Fibroblast of lung (primary cell): ENCODE measurements around the gene ARMC9. TPM values are rescaled to one million over a fixed set of nuclear protein-coding genes. Genes with fewer than 3 reads are reported as not detected.
A peak's percentile ranks its signal among the peaks of the same experiment; 100 is the strongest.

Source experiments
- DNase-seq, 2 donors: peaks; one replicate each; pipeline versions ENCODE4 v3.0.0 to v3.0.0-alpha.2; 2010; ENCODE audit warnings: low read depth in 2 of 2
- H2AFZ ChIP-seq: 2 replicates; pipeline ENCODE4 v1.5.1; 2012; ENCODE audit warnings: low read length, control low read depth, inconsistent platforms
- H3K27ac ChIP-seq: 2 replicates; pipeline ENCODE4 v1.5.1; 2011; ENCODE audit warnings: low read length, control low read depth; ENCODE audit not compliant: insufficient read depth
- H3K27me3 ChIP-seq: 2 replicates; pipeline ENCODE4 v1.5.1; 2011; ENCODE audit warnings: mild to moderate bottlenecking, low read length; ENCODE audit not compliant: control insufficient read depth, insufficient read depth
- H3K36me3 ChIP-seq: 2 replicates; pipeline ENCODE4 v1.5.1; 2011; ENCODE audit warnings: low read length; ENCODE audit not compliant: control insufficient read depth, insufficient read depth
- H3K4me1 ChIP-seq: 2 replicates; pipeline ENCODE4 v1.5.1; 2011; ENCODE audit warnings: low read length; ENCODE audit not compliant: control insufficient read depth, insufficient read depth; ENCODE audit errors: extremely low read depth
- H3K4me2 ChIP-seq: 2 replicates; pipeline ENCODE4 v1.5.1; 2011; ENCODE audit warnings: low read length, control low read depth; ENCODE audit not compliant: insufficient read depth; ENCODE audit errors: extremely low read depth
- H3K4me3 ChIP-seq, 4 experiments: fragments of 200-600 bp in 1 of 4; sonication (generic) in 1 of 4; replicated peaks in 1 of 4; 2 replicates each; pipeline ENCODE4 v1.5.1; 2011 to 2016; ENCODE audit warnings: low read length in 4 of 4, low read depth in 3 of 4, mild to moderate bottlenecking in 3 of 4, control low read depth in 2 of 4, inconsistent platforms in 1 of 4, mixed read lengths in 1 of 4; ENCODE audit not compliant: insufficient read depth in 1 of 4; ENCODE audit errors: control extremely low read depth in 1 of 4
- H3K79me2 ChIP-seq: 2 replicates; pipeline ENCODE4 v1.5.1; 2012; ENCODE audit warnings: mild to moderate bottlenecking, low read length, inconsistent platforms; ENCODE audit not compliant: control insufficient read depth, insufficient read depth
- H3K9ac ChIP-seq: 2 replicates; pipeline ENCODE4 v1.5.1; 2011; ENCODE audit warnings: mild to moderate bottlenecking, low read length, control low read depth; ENCODE audit not compliant: insufficient read depth
- H3K9me3 ChIP-seq: 2 replicates; pipeline ENCODE4 v1.5.1; 2012; ENCODE audit warnings: low read depth, low read length; ENCODE audit not compliant: control insufficient read depth, insufficient read depth
- H4K20me1 ChIP-seq: 2 replicates; pipeline ENCODE4 v1.5.1; 2011; ENCODE audit warnings: low read length; ENCODE audit not compliant: control insufficient read depth, insufficient read depth; ENCODE audit errors: extremely low read depth
- EZH2 ChIP-seq: IDR thresholded peaks from 2 replicates; pipeline ENCODE4 v1.5.1; 2012; ENCODE audit warnings: low read length, control low read depth, mild to moderate bottlenecking; ENCODE audit errors: missing control alignments
- polyA plus RNA-seq, 2 donors: library from polyadenylated mRNA; depleted of rRNA in 1 of 2; stranded (reverse) in 1 of 2; unstranded in 1 of 2; fragments of >200 nt; gene quantifications; 2 replicates each; pipeline ENCODE4 v1.2.1, GENCODE V29; 2011 to 2012; ENCODE audit warnings: missing spikeins in 1 of 2
- total RNA-seq: library from RNA; depleted of rRNA; stranded (reverse); fragments of >200 nt; gene quantifications from 2 replicates; pipeline ENCODE4 v1.2.1, GENCODE V29; 2014
- TF ChIP-seq, protein P1 (sequence below), 2 donors: IDR thresholded peaks in 1 of 2; conservative IDR thresholded peaks in 1 of 2; 1 replicate in 1 of 2; 2 replicates in 1 of 2; pipeline ENCODE4 v1.5.1; 2011 to 2012; ENCODE audit warnings: low read length in 2 of 2, control low read depth in 1 of 2, inconsistent platforms in 1 of 2, low read depth in 1 of 2, mild to moderate bottlenecking in 1 of 2

Gene ARMC9
- total and polyA plus RNA-seq, 2 donors (not counting 1 experiment from before 2014, with no cell fraction given): 68.4 to 153 TPM

DNA sequence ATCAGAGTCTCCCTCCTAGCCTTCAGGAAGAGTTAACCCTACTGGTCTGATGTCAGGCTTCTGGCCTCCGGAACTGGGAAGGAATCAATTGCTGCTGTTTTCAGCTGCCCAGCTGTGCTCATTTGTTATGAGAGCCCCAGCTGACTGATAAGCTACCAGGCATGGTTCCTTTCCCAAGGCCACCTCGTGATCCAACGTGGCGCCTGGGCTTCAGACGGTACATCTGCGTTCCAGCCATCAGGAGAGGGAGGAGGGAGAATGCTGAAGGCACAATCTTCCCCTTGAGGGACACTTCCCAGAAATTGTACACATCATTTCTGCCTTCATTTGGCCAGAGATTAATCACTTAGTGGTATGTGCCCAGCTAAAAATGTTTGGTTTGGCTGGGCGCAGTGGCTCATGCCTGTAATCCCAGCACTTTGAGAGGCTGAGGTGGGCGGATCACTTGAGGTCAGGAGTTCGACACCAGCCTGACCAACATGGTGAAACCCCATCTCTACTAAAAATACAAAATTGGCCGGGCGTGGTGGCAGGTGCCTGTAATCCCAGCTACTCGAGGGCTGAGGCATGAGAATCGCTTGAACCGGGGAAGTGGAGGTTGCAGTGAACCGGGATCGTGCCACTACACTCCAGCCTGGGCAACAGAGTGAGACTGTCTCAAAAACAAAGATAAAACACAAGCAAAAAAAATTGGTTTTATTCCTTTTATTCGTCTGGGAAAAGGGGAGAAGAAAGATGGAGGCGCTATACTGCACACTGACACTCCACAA lies 10.5 kb upstream of the ARMC9 start:
- no peaks in the 10 kb centered on the region for H3K79me2 ChIP-seq
- peaks cover 21% of the 10 kb centered on the region for H3K4me1 ChIP-seq
- TF ChIP-seq EZH2: no peak
- TF ChIP-seq, protein P1, sequence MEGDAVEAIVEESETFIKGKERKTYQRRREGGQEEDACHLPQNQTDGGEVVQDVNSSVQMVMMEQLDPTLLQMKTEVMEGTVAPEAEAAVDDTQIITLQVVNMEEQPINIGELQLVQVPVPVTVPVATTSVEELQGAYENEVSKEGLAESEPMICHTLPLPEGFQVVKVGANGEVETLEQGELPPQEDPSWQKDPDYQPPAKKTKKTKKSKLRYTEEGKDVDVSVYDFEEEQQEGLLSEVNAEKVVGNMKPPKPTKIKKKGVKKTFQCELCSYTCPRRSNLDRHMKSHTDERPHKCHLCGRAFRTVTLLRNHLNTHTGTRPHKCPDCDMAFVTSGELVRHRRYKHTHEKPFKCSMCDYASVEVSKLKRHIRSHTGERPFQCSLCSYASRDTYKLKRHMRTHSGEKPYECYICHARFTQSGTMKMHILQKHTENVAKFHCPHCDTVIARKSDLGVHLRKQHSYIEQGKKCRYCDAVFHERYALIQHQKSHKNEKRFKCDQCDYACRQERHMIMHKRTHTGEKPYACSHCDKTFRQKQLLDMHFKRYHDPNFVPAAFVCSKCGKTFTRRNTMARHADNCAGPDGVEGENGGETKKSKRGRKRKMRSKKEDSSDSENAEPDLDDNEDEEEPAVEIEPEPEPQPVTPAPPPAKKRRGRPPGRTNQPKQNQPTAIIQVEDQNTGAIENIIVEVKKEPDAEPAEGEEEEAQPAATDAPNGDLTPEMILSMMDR (conservative IDR thresholded peaks at IDR 0.05 in 1 of 2, IDR thresholded peaks at IDR 0.05 in 1 of 2; ENCODE audit: low read depth in 1 of 2, low read length in 2 of 2): no peak
- H2AFZ ChIP-seq: peak overlapping the region; percentile 52
- H3K9ac ChIP-seq: no peak overlapping the region
- H3K36me3 ChIP-seq: no peaks in the 10 kb centered on the region
- peak; percentile 70 to 90 for DNase-seq
- H3K27ac ChIP-seq: peak overlapping the region; percentile 32
- H3K4me3 ChIP-seq: no peak overlapping the region
- H3K4me2 ChIP-seq: no peak overlapping the region
- H3K27me3 ChIP-seq: no peaks in the 10 kb centered on the region
- no peaks in the 10 kb centered on the region for H4K20me1 ChIP-seq
- H3K9me3 ChIP-seq: no peaks in the 10 kb centered on the region

DNA sequence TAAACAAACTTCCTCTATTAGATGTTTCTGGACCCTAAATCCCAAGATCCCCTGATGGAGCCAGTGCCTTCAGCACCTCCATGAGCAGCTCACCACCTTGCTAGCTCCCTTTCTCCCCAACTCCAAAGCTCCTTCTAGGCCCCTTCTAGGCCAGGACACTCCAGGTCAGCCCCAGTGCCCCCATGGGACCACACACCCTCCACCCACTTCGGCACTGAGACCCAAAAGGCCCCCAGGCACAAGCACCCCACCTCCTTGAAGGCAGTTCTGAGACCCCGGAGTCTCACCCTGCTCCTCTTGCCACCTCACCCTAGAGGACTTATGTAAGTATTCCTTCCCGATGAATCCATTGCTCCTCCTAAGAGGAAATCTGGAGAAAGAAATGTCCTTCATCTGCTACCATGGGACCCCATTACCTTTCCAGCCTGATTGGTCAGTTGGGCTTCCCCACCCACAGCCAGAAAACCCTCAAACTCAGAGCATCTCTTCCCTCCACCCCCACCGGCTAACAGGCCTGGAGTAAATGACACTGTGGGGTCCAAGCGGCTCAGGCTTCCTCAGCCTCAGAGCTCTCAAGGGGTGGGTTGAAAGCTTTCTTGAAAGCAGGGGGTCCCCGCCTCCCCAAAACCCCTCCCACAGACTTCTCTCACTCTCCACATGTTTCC lies 9.8 kb upstream of the ARMC9 start:
- no peak overlapping the region for H3K4me3 ChIP-seq
- H3K36me3 ChIP-seq: no peaks in the 10 kb centered on the region
- H3K27ac ChIP-seq: peak overlapping the region; percentile 32
- no peaks in the 10 kb centered on the region for H3K79me2 ChIP-seq
- H2AFZ ChIP-seq: no peak overlapping the region
- peaks cover 21% of the 10 kb centered on the region for H3K4me1 ChIP-seq
- H3K4me2 ChIP-seq: no peak overlapping the region
- DNase-seq: no peak
- H4K20me1 ChIP-seq: no peaks in the 10 kb centered on the region
- no peak overlapping the region for H3K9ac ChIP-seq
- TF ChIP-seq EZH2: no peak
- TF ChIP-seq, protein P1 (conservative IDR thresholded peaks at IDR 0.05 in 1 of 2, IDR thresholded peaks at IDR 0.05 in 1 of 2; ENCODE audit: low read depth in 1 of 2, low read length in 2 of 2): no peak
- H3K9me3 ChIP-seq: no peaks in the 10 kb centered on the region
- H3K27me3 ChIP-seq: no peaks in the 10 kb centered on the region

DNA sequence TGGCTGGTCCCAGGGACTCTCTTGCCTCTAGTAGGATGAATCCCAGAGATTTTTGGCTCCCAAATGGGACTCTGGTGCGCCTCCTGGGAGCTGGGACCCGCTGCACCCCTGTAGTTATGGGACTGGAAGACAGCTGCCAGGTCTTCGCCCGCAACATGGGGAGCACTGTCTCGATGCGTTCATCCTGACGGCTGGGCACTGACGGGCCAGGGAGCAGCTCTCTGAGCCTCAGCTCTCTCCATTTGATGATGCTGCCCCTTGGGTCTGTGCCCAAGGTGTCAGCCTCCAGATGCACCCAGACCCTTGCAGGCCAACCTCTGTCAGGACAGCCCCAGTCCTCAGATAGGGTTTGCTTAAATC lies 9.3 kb upstream of the ARMC9 start:
- H3K27me3 ChIP-seq: no peaks in the 10 kb centered on the region
- no peaks in the 10 kb centered on the region for H3K9me3 ChIP-seq
- no peaks in the 10 kb centered on the region for H3K36me3 ChIP-seq
- H3K4me2 ChIP-seq: no peak overlapping the region
- H3K9ac ChIP-seq: no peak overlapping the region
- H3K4me1 ChIP-seq: peaks cover 21% of the 10 kb centered on the region
- H4K20me1 ChIP-seq: no peaks in the 10 kb centered on the region
- H3K4me3 ChIP-seq: no peak overlapping the region
- H3K79me2 ChIP-seq: no peaks in the 10 kb centered on the region
- TF ChIP-seq, protein P1 (conservative IDR thresholded peaks at IDR 0.05 in 1 of 2, IDR thresholded peaks at IDR 0.05 in 1 of 2; ENCODE audit: low read depth in 1 of 2, low read length in 2 of 2): no peak
- no peak for DNase-seq
- H2AFZ ChIP-seq: no peak overlapping the region
- peak overlapping the region; percentile 6 for H3K27ac ChIP-seq
